GM23248 (cell line): ENCODE measurements around the gene NLGN2.

ENCODE experiments used
- EZH2 ChIP-seq: fragments of 200-600 bp; sonication (generic); IDR thresholded peaks from 2 replicates; pipeline ENCODE4 v1.6.1; 2018; ENCODE audit warnings: antibody characterized with exemption, mild to moderate bottlenecking; ENCODE audit not compliant: insufficient read depth, poor library complexity, severe bottlenecking
- EZH2phosphoT487 ChIP-seq: fragments of 200-600 bp; sonication (generic); IDR thresholded peaks from 2 replicates; pipeline ENCODE4 v1.6.1; 2018; ENCODE audit warnings: antibody characterized with exemption, moderate library complexity, mild to moderate bottlenecking, low read depth; ENCODE audit not compliant: insufficient read depth

- TF ChIP-seq EZH2 (no peak), EZH2phosphoT487 (no peak)
Observed at GRCh38 chr17:7467498-7467897, 59.9 kb downstream of the NLGN2 start.
